Measurements from ENCODE around the gene LIN7A.

GRCh38 chr12:80834724-80835123 is 103.0 kb downstream of the LIN7A start:
- no peak for TF ChIP-seq CTCF (IDR thresholded peaks at IDR 0.05)
- TF ChIP-seq POLR2A (IDR thresholded peaks at IDR 0.05) = no peak
- TF ChIP-seq POLR2AphosphoS5 (IDR thresholded peaks at IDR 0.05) = no peak
- no peak for TF ChIP-seq EP300 (IDR thresholded peaks at IDR 0.05)

All from upper lobe of left lung (tissue), 4 donors.